ENCODE results near the gene BOD1. TPM values are rescaled to one million over a fixed set of nuclear protein-coding genes. Genes with fewer than 3 reads are reported as not detected.

Gene BOD1
- total and polyA plus RNA-seq, 8 donors, result 8.2 to 58.4 (median 26.5) TPM

- intact Hi-C loops (cut with DNase I; ENCODE audit: low total_unique reads), result no loop called here
- 76 to 90% (median 80%) methylated on average over 3 of the region's 3 CpGs for WGBS, 5 donors
- no peak for TF ChIP-seq POLR2A (IDR thresholded peaks at IDR 0.05)
- TF ChIP-seq EP300 (IDR thresholded peaks at IDR 0.05), result no peak
- TF ChIP-seq CTCF (IDR thresholded peaks at IDR 0.05), result no peak
- TF ChIP-seq POLR2AphosphoS5 (IDR thresholded peaks at IDR 0.05), result no peak
- no peak for DNase-seq
- no peaks in the 10 kb centered on the region for H3K36me3 ChIP-seq
- H3K4me1 ChIP-seq, result peaks cover 7 to 12% (median 10%) of the 10 kb centered on the region in 4 donors
- no peak overlapping the region for H3K4me3 ChIP-seq
- peaks cover 0 to 10% (median 0%) of the 10 kb centered on the region in 3 donors for H3K27me3 ChIP-seq
- H3K9me3 ChIP-seq, result peaks cover 0 to 14% (median 9%) of the 10 kb centered on the region in 4 donors
- no peak overlapping the region for H3K27ac ChIP-seq
Measured at GRCh38 chr5:173577166-173577565, 39.3 kb downstream of the BOD1 start.

GRCh38 chr5:173575985-173576384 lies 40.5 kb downstream of the BOD1 start:
- peaks cover 0 to 14% (median 9%) of the 10 kb centered on the region in 4 donors for H3K9me3 ChIP-seq
- no peak overlapping the region for H3K27ac ChIP-seq
- H3K4me3 ChIP-seq, result no peak overlapping the region
- no peaks in the 10 kb centered on the region for H3K36me3 ChIP-seq
- H3K27me3 ChIP-seq, result peaks cover 0 to 10% (median 0%) of the 10 kb centered on the region in 3 donors
- WGBS, 5 donors, result 72 to 86% (median 81%) methylated on average over 6 of the region's 6 CpGs
- intact Hi-C loops (cut with DNase I; ENCODE audit: low total_unique reads), result no loop called here
- peaks cover 7 to 13% (median 10%) of the 10 kb centered on the region in 4 donors for H3K4me1 ChIP-seq
- DNase-seq, result no peak
- no peak for TF ChIP-seq POLR2AphosphoS5 (IDR thresholded peaks at IDR 0.05)
- no peak for TF ChIP-seq EP300 (IDR thresholded peaks at IDR 0.05)
- TF ChIP-seq CTCF (IDR thresholded peaks at IDR 0.05), result no peak
- TF ChIP-seq POLR2A (IDR thresholded peaks at IDR 0.05), result no peak

GRCh38 chr5:173574983-173575382 lies 41.5 kb downstream of the BOD1 start:
- Histone ChIP-seq H3K4me3 (no peak overlapping the region), H3K36me3 (no peaks in the 10 kb centered on the region), H3K27ac (no peak overlapping the region), H3K27me3 (peaks cover 0 to 14% (median 0%) of the 10 kb centered on the region in 3 donors), H3K4me1 (peaks cover 7 to 13% (median 10%) of the 10 kb centered on the region in 4 donors), H3K9me3 (peaks cover 0 to 14% (median 9%) of the 10 kb centered on the region in 4 donors)
- DNase-seq, result no peak
- intact Hi-C loops (cut with DNase I; ENCODE audit: low total_unique reads), result loop anchor here (5.0 kb wide), 1 partner anchor 283 kb away; no protein-coding TSS in a partner anchor
- WGBS, 5 donors, result 57 to 74% (median 64%) methylated on average over 8 of the region's 8 CpGs
- TF ChIP-seq POLR2A (IDR thresholded peaks at IDR 0.05) (no peak), CTCF (IDR thresholded peaks at IDR 0.05) (no peak), EP300 (IDR thresholded peaks at IDR 0.05) (no peak), POLR2AphosphoS5 (IDR thresholded peaks at IDR 0.05) (no peak)

GRCh38 chr5:173573126-173573960 lies 43.1 kb downstream of the BOD1 start:
- 28 to 44% (median 30%) methylated on average over 24 to 35 of the region's 35 CpGs for WGBS, 5 donors

More at GRCh38 chr5:173573126-173573960, 43.1 kb downstream of the BOD1 start:
- peak; percentile 79 to 90 for DNase-seq
- Histone ChIP-seq H3K36me3 (no peaks in the 10 kb centered on the region), H3K9me3 (peaks cover 0 to 9% (median 5%) of the 10 kb centered on the region in 4 donors), H3K4me3 (no peak overlapping the region), H3K27me3 (peaks cover 0 to 14% (median 0%) of the 10 kb centered on the region in 3 donors), H3K4me1 (peaks cover 7 to 13% (median 10%) of the 10 kb centered on the region in 4 donors), H3K27ac (no peak overlapping the region)
- TF ChIP-seq POLR2A (IDR thresholded peaks at IDR 0.05), result no peak
- TF ChIP-seq CTCF (IDR thresholded peaks at IDR 0.05), result peak in 6 of 7 experiments; percentile 5 to 98 (median 92)
- peak in 1 of 3 donors; percentile 39 for TF ChIP-seq POLR2AphosphoS5 (IDR thresholded peaks at IDR 0.05)
- intact Hi-C loops (cut with DNase I; ENCODE audit: low total_unique reads), result loop anchor here (5.0 kb wide), 1 partner anchor 281 kb away; no protein-coding TSS in a partner anchor
